HUES6 (cell line): ENCODE data around the gene OSBPL2.

Experiments
- H3K27ac ChIP-seq: 2 replicates; pipeline ENCODE4 v1.7.0; 2013; ENCODE audit warnings: low read depth, mild to moderate bottlenecking, low read length, inconsistent platforms
- H3K27me3 ChIP-seq: 2 replicates; pipeline ENCODE4 v1.6.1; 2013; ENCODE audit warnings: low read length; ENCODE audit not compliant: control insufficient read depth, insufficient read depth
- H3K36me3 ChIP-seq: 2 replicates; pipeline ENCODE4 v1.6.1; 2013; ENCODE audit warnings: low read length; ENCODE audit not compliant: control insufficient read depth, insufficient read depth
- H3K4me1 ChIP-seq: 2 replicates; pipeline ENCODE4 v1.6.1; 2013; ENCODE audit warnings: low read length; ENCODE audit not compliant: control insufficient read depth, insufficient read depth
- H3K4me3 ChIP-seq: 2 replicates; pipeline ENCODE4 v1.5.1; 2013; ENCODE audit warnings: low read depth, low read length
- H3K9ac ChIP-seq: one replicate; pipeline ENCODE4 v1.6.1; 2013; ENCODE audit warnings: mild to moderate bottlenecking, low read length
- H3K9me3 ChIP-seq: 2 replicates; pipeline ENCODE4 v1.6.1; 2013; ENCODE audit warnings: low read depth, low read length; ENCODE audit not compliant: control insufficient read depth, insufficient read depth

The OSBPL2 gene

DNA sequence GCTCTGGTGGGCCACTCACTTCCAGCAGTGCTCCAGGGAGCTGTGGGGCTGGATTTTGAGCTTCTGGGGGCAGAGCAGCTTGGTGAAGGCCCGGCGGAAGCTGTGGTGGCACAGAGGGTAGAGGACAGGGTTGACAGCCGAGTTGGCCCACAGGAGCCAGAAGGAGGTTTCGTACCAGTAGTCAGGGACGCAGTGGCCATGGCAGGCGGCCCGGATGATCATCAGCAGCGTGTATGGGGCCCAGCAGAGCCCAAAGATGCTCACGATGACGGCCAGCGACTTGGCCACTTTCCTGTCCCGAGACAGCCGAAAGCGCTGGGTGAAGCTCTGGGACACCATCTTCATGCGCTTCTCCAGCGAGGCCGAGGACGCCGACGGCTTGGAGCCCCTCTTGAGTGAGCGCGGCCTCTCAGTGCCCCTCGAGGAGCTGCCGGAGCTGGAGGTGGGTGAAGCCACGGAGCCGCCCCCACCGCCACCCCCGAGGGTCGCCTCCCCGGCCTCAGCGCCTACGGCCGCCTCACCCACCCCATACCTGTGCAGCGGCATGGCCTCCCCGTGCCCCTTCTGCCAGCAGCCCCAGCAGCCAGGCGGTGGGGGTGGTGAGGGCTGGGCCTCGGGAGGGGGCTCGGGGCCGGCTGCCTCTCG lies 22.2 kb upstream of the OSBPL2 start:
- Histone ChIP-seq H3K9ac (no peak overlapping the region), H3K4me1 (peaks cover 13% of the 10 kb centered on the region), H3K27me3 (peaks cover 76% of the 10 kb centered on the region), H3K27ac (no peak overlapping the region), H3K9me3 (no peaks in the 10 kb centered on the region), H3K4me3 (no peak overlapping the region), H3K36me3 (no peaks in the 10 kb centered on the region)

DNA sequence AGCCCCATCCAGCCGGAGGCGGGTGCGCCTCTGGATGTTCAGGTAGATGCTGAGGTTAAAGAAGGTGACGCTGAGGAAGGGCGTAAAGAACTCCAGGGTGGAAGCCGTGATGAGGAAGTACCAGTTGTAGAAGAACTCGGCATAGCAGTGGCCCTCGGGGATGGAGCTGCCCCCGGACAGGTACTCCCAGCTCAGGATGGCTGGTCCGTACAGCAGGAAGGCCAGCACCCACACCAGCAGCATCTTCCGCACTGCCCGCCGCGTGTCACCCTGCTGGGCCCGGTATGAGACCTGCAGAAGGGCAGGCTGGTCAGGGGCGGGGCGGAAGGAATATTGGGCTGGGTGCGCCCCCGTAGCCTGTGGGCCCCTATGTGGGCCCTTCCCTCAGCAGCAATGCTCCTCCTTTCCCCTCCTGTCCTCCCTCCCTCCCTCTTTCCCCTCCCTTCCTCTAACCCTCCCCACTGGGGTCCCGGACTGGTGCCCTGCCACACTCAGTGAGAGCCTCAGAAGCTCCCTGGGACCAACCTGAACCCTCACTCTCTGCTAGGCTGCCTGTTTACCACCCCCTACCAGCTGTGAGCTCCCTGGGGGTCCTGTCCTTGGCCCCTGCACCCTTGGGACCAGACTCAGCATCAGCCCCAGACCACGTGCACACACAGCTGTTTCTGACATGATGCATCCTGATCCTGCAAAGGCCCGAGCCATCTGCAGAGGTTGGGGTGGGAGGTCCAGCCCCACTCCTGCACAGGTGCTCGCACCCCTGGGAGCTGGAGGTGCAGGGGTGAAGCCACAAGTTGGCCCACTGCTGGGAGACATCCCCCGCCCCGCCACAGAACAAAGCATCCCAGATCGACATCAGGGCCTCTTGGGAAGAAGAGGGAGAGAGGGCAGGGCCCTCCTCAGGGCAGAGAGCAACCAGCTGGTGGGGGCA lies 21.4 kb upstream of the OSBPL2 start:
- Histone ChIP-seq H3K9me3 (no peaks in the 10 kb centered on the region), H3K36me3 (no peaks in the 10 kb centered on the region), H3K4me3 (no peak overlapping the region), H3K4me1 (peaks cover 15% of the 10 kb centered on the region), H3K27ac (no peak overlapping the region), H3K27me3 (peaks cover 84% of the 10 kb centered on the region), H3K9ac (no peak overlapping the region)

DNA sequence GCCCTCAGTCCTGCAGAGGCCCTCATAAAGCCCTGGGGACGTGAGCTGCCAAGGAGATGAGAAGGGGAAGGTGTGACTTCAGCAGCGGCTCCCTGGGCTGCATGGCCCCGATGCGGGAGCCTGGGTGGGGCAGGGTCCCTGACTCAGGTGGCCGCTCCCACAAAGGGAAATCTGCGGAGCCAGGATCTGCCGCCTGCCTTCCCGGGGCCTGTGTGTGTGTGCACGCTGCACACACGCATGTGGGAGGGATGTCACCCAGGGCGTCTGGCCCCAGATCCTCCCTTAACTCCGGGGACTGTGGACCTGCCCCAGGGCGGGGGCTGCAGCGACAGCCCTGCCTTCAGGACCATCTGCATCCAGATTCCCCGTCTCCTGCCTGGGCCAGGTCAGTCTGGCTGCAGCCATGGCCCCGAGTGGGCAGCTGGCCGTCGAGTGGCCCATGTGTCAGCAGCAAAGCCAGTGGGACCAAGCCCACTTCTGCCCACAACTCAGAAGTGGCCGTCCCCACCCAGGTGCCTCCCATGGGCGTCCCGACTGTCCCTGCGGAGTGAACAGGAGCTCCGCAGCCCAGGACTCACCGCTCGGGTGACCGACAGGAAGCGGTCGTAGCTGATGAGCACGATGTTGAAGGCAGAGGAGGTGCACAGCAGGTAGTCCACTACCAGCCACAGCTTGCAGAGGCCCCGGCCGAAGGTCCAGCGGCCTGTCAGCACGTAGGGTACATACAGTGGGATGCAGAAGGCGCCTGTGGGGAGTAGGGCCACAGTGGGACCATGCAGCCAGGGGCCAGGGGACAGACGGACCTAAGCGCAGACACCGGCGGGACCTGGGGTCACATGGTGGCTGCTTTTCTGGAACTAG lies 20.2 kb upstream of the OSBPL2 start:
- H3K27me3 ChIP-seq, result peaks cover 94% of the 10 kb centered on the region
- H3K9me3 ChIP-seq, result no peaks in the 10 kb centered on the region
- H3K36me3 ChIP-seq, result no peaks in the 10 kb centered on the region
- H3K4me3 ChIP-seq, result no peak overlapping the region
- no peak overlapping the region for H3K9ac ChIP-seq
- H3K27ac ChIP-seq, result no peak overlapping the region
- H3K4me1 ChIP-seq, result peaks cover 15% of the 10 kb centered on the region

DNA sequence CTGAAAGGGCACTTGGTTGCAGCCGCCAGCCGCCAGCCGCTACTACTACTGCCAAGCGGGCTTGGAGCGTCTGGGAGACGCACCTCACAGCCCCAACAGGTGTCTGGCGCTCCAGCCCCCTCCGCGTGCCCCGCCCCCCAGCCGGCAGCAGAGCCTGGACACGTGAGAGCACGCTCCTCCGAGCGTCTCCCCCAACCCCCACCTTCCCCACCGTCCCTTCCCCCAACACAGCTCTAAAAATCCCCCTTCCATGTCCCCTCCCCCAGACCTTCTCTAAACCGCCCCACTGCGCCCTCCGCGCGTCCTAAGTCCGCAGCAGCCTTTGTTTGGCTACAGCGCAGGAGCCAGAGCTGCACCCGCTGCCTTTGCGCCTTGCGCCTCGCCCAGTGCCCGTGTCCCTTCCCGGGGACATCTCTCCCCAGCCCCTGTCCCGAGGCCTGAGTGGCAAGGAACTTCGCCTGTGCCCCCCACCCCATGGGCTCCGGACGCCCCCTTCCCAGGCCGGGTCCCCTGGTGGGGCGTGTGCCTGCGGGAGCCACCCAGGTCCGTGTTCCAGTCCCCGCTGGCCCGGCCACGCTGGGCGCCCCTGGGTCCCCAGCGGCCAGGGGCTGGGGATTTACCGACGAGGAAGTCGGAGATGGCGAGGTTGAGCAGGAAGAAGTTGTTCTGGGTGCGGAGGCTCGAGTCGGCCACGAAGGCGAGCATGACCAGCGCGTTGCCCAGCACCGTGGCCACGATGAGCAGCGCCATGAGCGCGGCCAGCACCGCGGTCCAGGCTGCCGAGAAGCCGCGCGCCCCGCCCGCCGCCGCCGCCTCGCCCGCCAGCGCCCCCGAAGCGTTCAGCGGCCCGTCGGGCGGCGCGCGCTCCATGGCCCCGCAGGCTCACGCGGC lies 19.0 kb upstream of the OSBPL2 start:
- no peaks in the 10 kb centered on the region for H3K9me3 ChIP-seq
- H3K36me3 ChIP-seq, result no peaks in the 10 kb centered on the region
- peak overlapping the region; percentile 57 for H3K4me3 ChIP-seq
- peaks cover 98% of the 10 kb centered on the region for H3K27me3 ChIP-seq
- H3K9ac ChIP-seq, result no peak overlapping the region
- no peak overlapping the region for H3K27ac ChIP-seq
- H3K4me1 ChIP-seq, result peaks cover 15% of the 10 kb centered on the region

DNA sequence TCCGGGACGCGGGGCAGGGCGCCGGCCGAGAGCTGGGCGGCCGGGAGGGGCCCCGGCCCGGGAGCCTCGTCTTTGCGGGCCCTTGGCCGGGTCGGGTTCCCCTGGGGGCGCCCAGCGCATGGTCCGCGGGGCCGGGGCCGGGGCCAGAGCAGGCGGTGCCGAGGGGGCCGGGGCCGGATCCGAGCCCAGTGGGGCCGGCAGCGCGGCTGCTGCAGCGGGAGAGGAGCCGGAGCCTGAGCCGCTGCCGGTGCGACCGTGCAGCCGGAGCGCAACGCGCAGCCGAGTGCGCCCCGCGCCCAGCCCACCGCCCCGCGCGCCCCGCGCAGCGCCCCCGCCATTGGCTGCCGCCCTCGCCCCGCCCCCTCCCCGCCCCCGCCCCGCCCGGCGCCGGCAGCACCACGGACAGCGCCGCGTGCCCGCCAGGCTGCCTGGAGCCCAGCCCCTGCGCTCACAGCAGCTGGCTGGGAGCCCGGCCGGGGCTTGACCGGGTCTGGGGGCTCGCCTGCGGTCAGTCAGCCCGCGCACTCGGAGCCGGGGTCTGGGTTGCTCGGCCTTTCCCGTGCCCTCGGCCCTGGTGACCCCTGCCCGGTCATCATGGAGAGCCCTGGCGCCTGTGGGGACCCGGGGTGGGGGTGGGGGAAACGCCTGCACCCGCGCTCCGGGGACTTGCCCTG lies 18.2 kb upstream of the OSBPL2 start, which contains the start of gene HRH3:
Gene HRH3, minus strand, starts transcription at position 287 of the 674 bp plus-strand sequence. CDS start 308 bp downstream, outside the sequence.
- H3K4me1 ChIP-seq, result peaks cover 15% of the 10 kb centered on the region
- peak within 1 kb of the TSS; percentile 57 for H3K4me3 ChIP-seq
- H3K36me3 ChIP-seq, result no peaks in the 10 kb centered on the region
- H3K27ac ChIP-seq, result no peak within 1 kb of the TSS
- no peak within 1 kb of the TSS for H3K9ac ChIP-seq
- peaks cover 98% of the 10 kb centered on the region for H3K27me3 ChIP-seq
- no peaks in the 10 kb centered on the region for H3K9me3 ChIP-seq

DNA sequence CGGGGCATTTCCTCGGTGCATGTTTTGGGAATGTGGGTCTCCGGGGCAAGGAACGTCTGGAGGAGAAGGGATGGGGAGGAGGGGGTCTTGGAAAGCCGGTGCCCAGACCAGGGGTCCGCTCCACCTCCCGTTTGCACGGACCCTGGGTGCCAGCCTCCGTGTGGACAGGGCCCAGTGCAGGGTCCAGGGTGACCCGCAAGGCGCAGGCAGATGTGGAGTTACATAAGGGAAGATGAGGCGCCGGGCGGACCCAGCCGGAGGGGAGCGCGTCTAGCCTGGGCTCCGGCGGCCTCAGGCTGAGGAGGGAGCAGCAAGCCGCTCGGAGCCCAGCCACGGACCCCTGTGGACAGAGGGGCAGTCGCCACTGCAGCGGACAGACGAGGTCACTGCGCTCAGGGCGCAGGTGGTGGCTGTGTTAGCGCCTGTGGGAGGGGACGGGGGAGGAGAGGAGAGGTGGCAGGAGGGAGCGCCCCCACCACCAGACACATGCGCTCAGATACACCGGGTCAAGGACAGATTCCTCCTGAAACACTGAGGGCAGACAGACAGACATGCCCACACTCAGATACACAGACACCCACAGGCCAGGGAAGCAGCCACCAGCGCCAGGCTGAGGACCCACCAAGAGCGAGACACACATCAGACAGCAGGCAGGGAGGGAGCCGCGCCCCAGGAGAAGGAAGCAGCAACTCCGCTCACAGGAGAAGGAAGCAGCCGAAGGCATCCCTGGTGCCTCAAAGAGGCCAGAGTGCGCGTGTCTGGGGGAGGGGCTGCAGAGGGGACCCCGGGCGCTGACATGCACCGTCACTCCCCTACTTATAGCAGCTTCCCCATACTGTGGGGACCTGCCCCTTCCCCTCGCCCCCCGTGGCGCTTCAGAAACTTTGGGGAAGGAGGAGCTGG lies 17.4 kb upstream of the OSBPL2 start:
- H3K4me1 ChIP-seq, result peaks cover 15% of the 10 kb centered on the region
- no peak overlapping the region for H3K27ac ChIP-seq
- H3K27me3 ChIP-seq, result peaks cover 98% of the 10 kb centered on the region
- no peaks in the 10 kb centered on the region for H3K36me3 ChIP-seq
- no peaks in the 10 kb centered on the region for H3K9me3 ChIP-seq
- H3K9ac ChIP-seq, result no peak overlapping the region
- H3K4me3 ChIP-seq, result peak overlapping the region; percentile 57

DNA sequence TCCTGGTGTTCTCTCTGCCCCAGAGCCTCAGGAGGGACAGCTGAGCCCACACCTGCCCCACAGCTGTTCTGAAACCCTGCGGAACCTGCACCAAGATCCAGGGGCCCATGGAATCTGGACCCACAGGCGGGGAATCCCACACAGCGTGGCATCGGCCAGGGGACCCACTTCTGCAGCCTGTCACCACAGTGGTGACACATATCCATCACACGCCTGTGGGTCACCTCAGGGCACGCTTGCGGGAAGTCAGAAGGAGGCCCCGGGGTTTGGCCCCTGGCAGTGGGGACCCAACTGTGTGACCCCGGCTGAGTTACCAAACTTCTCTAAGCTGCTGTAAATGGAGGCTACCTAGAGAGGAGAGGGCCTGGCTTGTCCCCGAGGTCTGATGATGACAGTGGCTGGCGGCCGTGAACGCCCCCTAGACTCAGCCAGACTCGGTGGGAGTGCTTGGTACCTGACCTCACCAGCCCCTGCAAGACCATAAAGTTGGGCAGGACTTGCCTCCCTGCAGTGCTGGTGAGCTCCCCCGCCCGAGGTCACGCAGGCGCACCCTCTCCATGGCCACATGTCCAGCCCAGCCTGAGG lies 16.0 kb upstream of the OSBPL2 start:
- Histone ChIP-seq H3K27me3 (peaks cover 94% of the 10 kb centered on the region), H3K4me1 (peaks cover 15% of the 10 kb centered on the region)

DNA sequence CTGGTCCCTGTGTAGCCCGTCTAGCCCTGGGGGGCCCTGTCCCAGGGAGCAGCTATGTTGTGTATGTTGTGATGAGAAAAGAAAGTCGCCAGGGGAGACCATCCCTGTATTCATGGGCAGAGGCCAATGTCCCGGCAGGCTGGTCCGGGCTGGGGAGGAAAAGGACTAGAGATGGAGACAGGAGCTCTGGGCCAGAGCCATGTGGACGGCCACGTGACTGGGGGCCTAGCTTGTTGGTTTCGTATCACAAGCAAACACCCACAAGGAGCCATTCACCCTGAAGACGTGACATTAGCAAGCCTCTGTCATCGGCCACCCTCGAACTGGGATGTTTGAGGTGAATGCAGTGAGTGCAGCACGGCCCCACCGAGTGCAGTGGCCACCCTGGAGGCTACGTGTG lies 15.3 kb upstream of the OSBPL2 start:
- peaks cover 88% of the 10 kb centered on the region for H3K27me3 ChIP-seq
- no peak overlapping the region for H3K4me3 ChIP-seq
- peaks cover 15% of the 10 kb centered on the region for H3K4me1 ChIP-seq

More for the DNA sequence above, 16.0 kb upstream of the OSBPL2 start:
- Histone ChIP-seq H3K9ac (no peak overlapping the region), H3K36me3 (no peaks in the 10 kb centered on the region), H3K9me3 (no peaks in the 10 kb centered on the region), H3K27ac (no peak overlapping the region), H3K4me3 (no peak overlapping the region)

DNA sequence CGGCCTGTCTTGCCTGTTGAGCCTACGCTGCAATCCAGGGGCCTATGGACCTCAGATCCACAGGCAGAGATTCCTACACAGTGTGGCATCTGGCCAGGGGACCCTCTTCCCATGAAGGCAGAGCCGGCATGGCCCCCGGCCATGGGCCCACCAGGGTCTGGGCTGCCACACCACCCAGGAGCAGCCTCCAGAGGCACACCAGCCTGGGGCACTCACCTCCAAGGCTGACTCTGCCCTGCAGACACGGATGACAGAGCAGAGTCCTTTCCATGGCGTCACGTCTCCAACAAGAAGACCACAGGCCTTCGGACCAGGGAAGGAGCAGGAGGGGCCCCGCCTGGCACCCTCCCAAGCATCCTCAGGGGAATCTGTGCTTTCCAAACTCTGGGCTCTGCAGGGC lies 14.8 kb upstream of the OSBPL2 start:
- H3K36me3 ChIP-seq, result no peaks in the 10 kb centered on the region
- H3K4me1 ChIP-seq, result peaks cover 10% of the 10 kb centered on the region
- no peak overlapping the region for H3K4me3 ChIP-seq
- H3K9me3 ChIP-seq, result no peaks in the 10 kb centered on the region
- no peak overlapping the region for H3K9ac ChIP-seq
- H3K27me3 ChIP-seq, result peaks cover 82% of the 10 kb centered on the region
- no peak overlapping the region for H3K27ac ChIP-seq

More for the DNA sequence above, 15.3 kb upstream of the OSBPL2 start:
- H3K9ac ChIP-seq, result no peak overlapping the region
- no peak overlapping the region for H3K27ac ChIP-seq
- no peaks in the 10 kb centered on the region for H3K36me3 ChIP-seq
- no peaks in the 10 kb centered on the region for H3K9me3 ChIP-seq
